ENCODE results near the gene PHF21B. TPM values are rescaled to one million over a fixed set of nuclear protein-coding genes. Genes with fewer than 3 reads are reported as not detected.

PHF21B gene
- polyA plus RNA-seq, 1 donor (not counting 4 experiments of a cell fraction or from before 2014, with no cell fraction given): not detected

DNA sequence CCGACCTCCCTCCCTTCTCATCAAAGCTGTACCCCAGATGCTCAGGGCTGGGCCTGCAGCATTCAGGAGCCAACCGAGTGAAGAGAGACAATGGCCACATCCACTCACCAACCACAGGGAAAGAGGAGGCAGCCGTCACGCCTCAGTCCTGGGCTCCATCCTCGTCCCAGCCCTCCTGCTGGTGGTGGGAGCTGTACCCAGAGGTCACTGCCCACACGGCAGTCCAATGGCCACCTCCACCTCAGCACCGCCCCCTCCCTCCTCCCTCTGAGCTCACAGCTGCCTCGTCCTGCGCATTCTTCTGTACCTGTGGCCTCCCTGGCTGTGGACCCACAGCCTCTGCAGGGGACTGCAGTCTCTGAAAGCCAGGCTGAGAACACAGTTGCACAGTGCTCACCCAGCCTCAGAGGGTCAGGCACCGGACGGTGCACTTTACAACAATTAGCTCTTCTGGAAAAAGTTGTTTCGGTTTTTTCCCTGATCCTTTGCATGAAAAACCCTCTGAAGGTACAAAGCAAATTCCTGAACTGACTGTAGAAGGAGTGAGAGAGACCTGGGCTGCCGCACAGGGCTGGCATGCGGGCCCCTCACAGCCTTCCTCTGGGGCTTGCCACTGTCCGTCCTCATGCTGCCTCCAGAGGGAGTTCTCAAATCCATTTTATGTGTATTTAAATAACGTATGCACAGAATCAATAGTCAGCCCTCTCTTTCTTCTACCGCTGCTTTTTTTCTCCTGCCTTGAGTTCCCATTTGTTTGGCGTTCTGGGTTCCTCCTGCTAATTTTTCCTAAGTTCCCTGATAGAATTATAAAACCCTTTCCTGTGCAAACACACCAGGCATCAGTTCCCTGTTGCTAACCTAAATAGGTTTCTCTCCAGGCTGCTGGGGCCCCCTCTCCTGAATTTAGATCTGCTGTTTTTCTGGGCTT is 52.7 kb downstream of the PHF21B start:
- dilution Hi-C loops (cut with MboI; ENCODE audit: extremely low pct_ligation_motif_present, low sequenced_read_pairs): no loop called here
- DNase-seq (ENCODE audit: low read depth, low spot score) (no peak), FAIRE-seq (no peak)
- Histone ChIP-seq H4K20me1 (ENCODE audit: control insufficient read depth, extremely low read depth, insufficient read depth, low read length) (no peaks in the 10 kb centered on the region), H3K4me1 (ENCODE audit: control insufficient read depth, extremely low read depth, insufficient read depth, low read length) (no peaks in the 10 kb centered on the region), H3K9me3 (ENCODE audit: control insufficient read depth, low read depth, low read length) (no peaks in the 10 kb centered on the region), H2AFZ (ENCODE audit: control insufficient read depth, low read length) (no peak overlapping the region), H3K9ac (ENCODE audit: control insufficient read depth, extremely low read depth, insufficient read depth, low read length) (no peak overlapping the region), H3K4me3 (ENCODE audit: control insufficient read depth in 2 of 3, extremely low read depth in 1 of 3, insufficient read depth in 2 of 3, low read depth in 1 of 3, low read length in 3 of 3) (no peak overlapping the region), H3K79me2 (ENCODE audit: control insufficient read depth, insufficient read depth, low read length) (no peaks in the 10 kb centered on the region), H3K27ac (ENCODE audit: control insufficient read depth, insufficient read depth, low read length) (no peak overlapping the region), H3K9me1 (ENCODE audit: control insufficient read depth, extremely low read depth, insufficient read depth, low read length) (no peaks in the 10 kb centered on the region), H3K36me3 (ENCODE audit: control insufficient read depth in 2 of 2, extremely low read depth in 1 of 2, insufficient read depth in 2 of 2, low read length in 2 of 2) (no peaks in the 10 kb centered on the region), H3K27me3 (ENCODE audit: control insufficient read depth, extremely low read depth, insufficient read depth, low read length) (peaks cover 15% of the 10 kb centered on the region), H3K4me2 (ENCODE audit: control insufficient read depth, extremely low read depth, insufficient read depth, low read depth, low read length) (no peak overlapping the region)
- no peak for TF ChIP-seq EZH2 (IDR thresholded peaks at IDR 0.05; ENCODE audit: low read length)
- TF ChIP-seq, protein P1, sequence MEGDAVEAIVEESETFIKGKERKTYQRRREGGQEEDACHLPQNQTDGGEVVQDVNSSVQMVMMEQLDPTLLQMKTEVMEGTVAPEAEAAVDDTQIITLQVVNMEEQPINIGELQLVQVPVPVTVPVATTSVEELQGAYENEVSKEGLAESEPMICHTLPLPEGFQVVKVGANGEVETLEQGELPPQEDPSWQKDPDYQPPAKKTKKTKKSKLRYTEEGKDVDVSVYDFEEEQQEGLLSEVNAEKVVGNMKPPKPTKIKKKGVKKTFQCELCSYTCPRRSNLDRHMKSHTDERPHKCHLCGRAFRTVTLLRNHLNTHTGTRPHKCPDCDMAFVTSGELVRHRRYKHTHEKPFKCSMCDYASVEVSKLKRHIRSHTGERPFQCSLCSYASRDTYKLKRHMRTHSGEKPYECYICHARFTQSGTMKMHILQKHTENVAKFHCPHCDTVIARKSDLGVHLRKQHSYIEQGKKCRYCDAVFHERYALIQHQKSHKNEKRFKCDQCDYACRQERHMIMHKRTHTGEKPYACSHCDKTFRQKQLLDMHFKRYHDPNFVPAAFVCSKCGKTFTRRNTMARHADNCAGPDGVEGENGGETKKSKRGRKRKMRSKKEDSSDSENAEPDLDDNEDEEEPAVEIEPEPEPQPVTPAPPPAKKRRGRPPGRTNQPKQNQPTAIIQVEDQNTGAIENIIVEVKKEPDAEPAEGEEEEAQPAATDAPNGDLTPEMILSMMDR (optimal IDR thresholded peaks at IDR 0.05 in 1 of 3, IDR thresholded peaks at IDR 0.05 in 1 of 3, conservative IDR thresholded peaks at IDR 0.05 in 1 of 3; ENCODE audit: extremely low read depth in 1 of 3, insufficient read depth in 2 of 3, low read length in 3 of 3): peak in 1 of 3 experiments; percentile 36

DNA sequence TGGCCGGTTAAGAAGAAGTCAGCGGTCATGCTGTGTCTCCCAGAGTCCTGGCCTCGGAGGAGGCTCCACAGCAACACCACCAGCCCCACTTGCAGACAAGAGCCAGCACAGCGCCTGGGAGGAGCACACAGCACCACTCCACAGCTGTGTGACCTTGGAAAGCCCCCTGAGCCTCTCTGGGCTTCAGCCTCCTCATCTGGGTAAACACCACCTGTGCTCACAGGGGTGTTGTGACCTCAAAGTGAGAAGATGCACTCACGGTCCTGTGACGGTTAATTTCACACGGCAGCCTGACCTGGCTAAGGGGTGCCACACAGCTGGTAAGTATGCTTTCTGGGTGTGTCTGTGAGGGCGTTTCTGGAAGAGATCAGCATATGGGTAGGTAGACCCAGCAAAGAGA is 54.7 kb downstream of the PHF21B start:
- Histone ChIP-seq H3K79me2 (ENCODE audit: control insufficient read depth, insufficient read depth, low read length) (no peaks in the 10 kb centered on the region), H3K9me1 (ENCODE audit: control insufficient read depth, extremely low read depth, insufficient read depth, low read length) (no peaks in the 10 kb centered on the region), H3K4me3 (ENCODE audit: control insufficient read depth in 2 of 3, extremely low read depth in 1 of 3, insufficient read depth in 2 of 3, low read depth in 1 of 3, low read length in 3 of 3) (no peak overlapping the region), H3K36me3 (ENCODE audit: control insufficient read depth in 2 of 2, extremely low read depth in 1 of 2, insufficient read depth in 2 of 2, low read length in 2 of 2) (no peaks in the 10 kb centered on the region), H2AFZ (ENCODE audit: control insufficient read depth, low read length) (no peak overlapping the region), H3K9ac (ENCODE audit: control insufficient read depth, extremely low read depth, insufficient read depth, low read length) (no peak overlapping the region), H3K27me3 (ENCODE audit: control insufficient read depth, extremely low read depth, insufficient read depth, low read length) (peaks cover 15% of the 10 kb centered on the region), H3K4me2 (ENCODE audit: control insufficient read depth, extremely low read depth, insufficient read depth, low read depth, low read length) (no peak overlapping the region), H3K9me3 (ENCODE audit: control insufficient read depth, low read depth, low read length) (no peaks in the 10 kb centered on the region), H3K4me1 (ENCODE audit: control insufficient read depth, extremely low read depth, insufficient read depth, low read length) (no peaks in the 10 kb centered on the region), H3K27ac (ENCODE audit: control insufficient read depth, insufficient read depth, low read length) (no peak overlapping the region), H4K20me1 (ENCODE audit: control insufficient read depth, extremely low read depth, insufficient read depth, low read length) (no peaks in the 10 kb centered on the region)
- FAIRE-seq (no peak), DNase-seq (ENCODE audit: low read depth, low spot score) (no peak)
- TF ChIP-seq, protein P1 (optimal IDR thresholded peaks at IDR 0.05 in 1 of 3, IDR thresholded peaks at IDR 0.05 in 1 of 3, conservative IDR thresholded peaks at IDR 0.05 in 1 of 3; ENCODE audit: extremely low read depth in 1 of 3, insufficient read depth in 2 of 3, low read length in 3 of 3): no peak
- no peak for TF ChIP-seq EZH2 (IDR thresholded peaks at IDR 0.05; ENCODE audit: low read length)
- dilution Hi-C loops (cut with MboI; ENCODE audit: extremely low pct_ligation_motif_present, low sequenced_read_pairs): no loop called here

Measured in keratinocyte (primary cell).